Suppressor macrophage treated with lipopolysaccharide for 4 hours (primary cell): Measurements from ENCODE around the gene RHBDD2.
"Not testable (repeated sequence)": the region's sequence is repeated elsewhere in the genome, so short reads cannot be mapped to it uniquely, and the experiment has no call there.

Experiments
- DNase-seq: peaks from one replicate; pipeline ENCODE4 v3.0.0-alpha.2; 2020

The RHBDD2 gene

GRCh38 chr7:75878769-75879611 lies at the start of gene RHBDD2:
Gene RHBDD2 (plus strand): TSS chr7:75879034. CDS start chr7:75879083, 49 bp downstream.
- DNase-seq, result peak; percentile 96

- DNase-seq, result not testable (repeated sequence)
These were observed 49.2 kb upstream of the RHBDD2 start for GRCh38 chr7:75829656-75830055.

GRCh38 chr7:75830978-75831377 lies 47.9 kb upstream of the RHBDD2 start:
- no peak for DNase-seq

- not testable (repeated sequence) for DNase-seq
These were observed 45.2 kb upstream of the RHBDD2 start for GRCh38 chr7:75833662-75834061.

- DNase-seq, result no peak
These were observed 43.0 kb upstream of the RHBDD2 start for GRCh38 chr7:75835688-75836285.

- DNase-seq, result no peak
These were observed 42.0 kb upstream of the RHBDD2 start for GRCh38 chr7:75836798-75837197.

GRCh38 chr7:75838281-75838930 lies 40.4 kb upstream of the RHBDD2 start:
- DNase-seq, result not testable (repeated sequence)

GRCh38 chr7:75840029-75840428 lies 38.8 kb upstream of the RHBDD2 start:
- no peak for DNase-seq

- DNase-seq, result peak; percentile 94
These were observed 35.9 kb upstream of the RHBDD2 start for GRCh38 chr7:75842836-75843446.

GRCh38 chr7:75843613-75844116 lies 35.2 kb upstream of the RHBDD2 start:
- no peak for DNase-seq

GRCh38 chr7:75844158-75844557 lies 34.7 kb upstream of the RHBDD2 start:
- DNase-seq, result no peak

GRCh38 chr7:75845132-75845531 lies 33.7 kb upstream of the RHBDD2 start:
- DNase-seq, result not testable (repeated sequence)

GRCh38 chr7:75847707-75848106 lies 31.1 kb upstream of the RHBDD2 start:
- DNase-seq, result peak; percentile 68

- DNase-seq, result no peak
These were observed 29.3 kb upstream of the RHBDD2 start for GRCh38 chr7:75849573-75849972.

GRCh38 chr7:75850235-75850634 lies 28.6 kb upstream of the RHBDD2 start:
- peak; percentile 69 for DNase-seq

GRCh38 chr7:75854233-75854632 lies 24.6 kb upstream of the RHBDD2 start:
- DNase-seq, result peak; percentile 62

GRCh38 chr7:75854813-75855345 lies 24.0 kb upstream of the RHBDD2 start:
- not testable (repeated sequence) for DNase-seq

- peak; percentile 94 for DNase-seq
These were observed 22.3 kb upstream of the RHBDD2 start for GRCh38 chr7:75856536-75856935.

GRCh38 chr7:75858410-75858809 lies 20.4 kb upstream of the RHBDD2 start:
- no peak for DNase-seq

- DNase-seq, result peak; percentile 93
These were observed 17.2 kb upstream of the RHBDD2 start for GRCh38 chr7:75861636-75862035.

- DNase-seq, result not testable (repeated sequence)
These were observed 14.6 kb upstream of the RHBDD2 start for GRCh38 chr7:75864251-75864650.

- peak; percentile 48 for DNase-seq
These were observed 12.7 kb upstream of the RHBDD2 start for GRCh38 chr7:75866114-75866488.
